Kidney (tissue), 14 donors: ENCODE results near the gene KCNAB1. TPM values are rescaled to one million over a fixed set of nuclear protein-coding genes. Genes with fewer than 3 reads are reported as not detected.

Source experiments
- DNase-seq, 5 donors: peaks; one replicate each; pipeline ENCODE4 v3.0.0-alpha.2; 2013 to 2020
- FAIRE-seq: peaks from 2 replicates; lab custom pipeline; 2012; peaks lifted over from hg19 to GRCh38; lab: Jason Lieb, UNC
- H3K27ac ChIP-seq, 2 donors: one replicate each; pipeline ENCODE4 v1.7.0; 2013; ENCODE audit warnings: low read depth in 2 of 2, low read length in 2 of 2, inconsistent platforms in 1 of 2
- H3K27me3 ChIP-seq: one replicate; pipeline ENCODE4 v1.7.1; 2013; ENCODE audit warnings: low read length, inconsistent platforms; ENCODE audit not compliant: control insufficient read depth, insufficient read depth
- H3K36me3 ChIP-seq, 3 donors: one replicate each; pipeline versions ENCODE4 v1.7.0 to v1.7.1; 2013; ENCODE audit warnings: low read length in 3 of 3, control low read depth in 1 of 3, inconsistent platforms in 1 of 3; ENCODE audit not compliant: insufficient read depth in 3 of 3, control insufficient read depth in 2 of 3
- H3K4me1 ChIP-seq, 3 donors: one replicate each; pipeline versions ENCODE4 v1.7.0 to v1.7.1; 2013; ENCODE audit warnings: low read length in 3 of 3, inconsistent platforms in 1 of 3, low read depth in 1 of 3; ENCODE audit not compliant: control insufficient read depth in 2 of 3, insufficient read depth in 2 of 3
- H3K4me3 ChIP-seq, 3 donors: one replicate each; pipeline versions ENCODE4 v1.7.0 to v1.8.1; 2013; ENCODE audit warnings: low read length in 3 of 3, control low read depth in 1 of 3, inconsistent platforms in 1 of 3
- H3K9ac ChIP-seq, 3 donors: one replicate each; pipeline versions ENCODE4 v1.7.0 to v1.7.1; 2013; ENCODE audit warnings: low read length in 3 of 3, control low read depth in 1 of 3, inconsistent platforms in 1 of 3
- H3K9me3 ChIP-seq, 3 donors: one replicate each; pipeline versions ENCODE4 v1.7.0 to v1.7.1; 2013; ENCODE audit warnings: low read length in 3 of 3, control low read depth in 1 of 3, inconsistent platforms in 1 of 3; ENCODE audit not compliant: control insufficient read depth in 2 of 3, insufficient read depth in 1 of 3
- intact Hi-C: fragments of 100-400 bp; cut with DNase I; formaldehyde crosslinking; loops from one replicate; pipeline ENCODE4 v1.11.1; 2022
- polyA plus RNA-seq: library from polyadenylated mRNA; stranded (reverse); fragments of 350-450 nt; fragmentation: Illumina TruSeq; extraction: RNeasy Lipid Tissue Mini Kit (QIAGEN cat#74804); gene quantifications from one replicate; pipeline ENCODE4 v1.2.3, GENCODE V29; 2014; ENCODE audit warnings: low read depth, low replicate concordance; ENCODE audit not compliant: insufficient read depth
- total RNA-seq: library from RNA; stranded (reverse); fragmentation: NEBNext Ultra II Directional; extraction: Animal tissue kit (Norgen Biotek cat#: 25700); gene quantifications from one replicate; pipeline ENCODE4 v1.2.1, GENCODE V29; 2021
- TF ChIP-seq, protein P1 (sequence below): IDR thresholded peaks from 3 replicates; pipeline ENCODE4 v1.5.1; 2012; ENCODE audit warnings: mild to moderate bottlenecking, moderate library complexity, borderline replicate concordance; ENCODE audit not compliant: insufficient read depth; ENCODE audit errors: extremely low read depth
- donor health status: control.
- donor health status: control.
- donor health status: control.
- donor health status: control.
- donor health status: control.
- donor health status: DM: yes; HTN: yes; CAD: no.
- donor health status: Normal renal cell carcinoma (clear cell type).

The KCNAB1 gene
- total and polyA plus RNA-seq, 2 donors from 2014 or later: 1.7 to 6.6 TPM

DNA sequence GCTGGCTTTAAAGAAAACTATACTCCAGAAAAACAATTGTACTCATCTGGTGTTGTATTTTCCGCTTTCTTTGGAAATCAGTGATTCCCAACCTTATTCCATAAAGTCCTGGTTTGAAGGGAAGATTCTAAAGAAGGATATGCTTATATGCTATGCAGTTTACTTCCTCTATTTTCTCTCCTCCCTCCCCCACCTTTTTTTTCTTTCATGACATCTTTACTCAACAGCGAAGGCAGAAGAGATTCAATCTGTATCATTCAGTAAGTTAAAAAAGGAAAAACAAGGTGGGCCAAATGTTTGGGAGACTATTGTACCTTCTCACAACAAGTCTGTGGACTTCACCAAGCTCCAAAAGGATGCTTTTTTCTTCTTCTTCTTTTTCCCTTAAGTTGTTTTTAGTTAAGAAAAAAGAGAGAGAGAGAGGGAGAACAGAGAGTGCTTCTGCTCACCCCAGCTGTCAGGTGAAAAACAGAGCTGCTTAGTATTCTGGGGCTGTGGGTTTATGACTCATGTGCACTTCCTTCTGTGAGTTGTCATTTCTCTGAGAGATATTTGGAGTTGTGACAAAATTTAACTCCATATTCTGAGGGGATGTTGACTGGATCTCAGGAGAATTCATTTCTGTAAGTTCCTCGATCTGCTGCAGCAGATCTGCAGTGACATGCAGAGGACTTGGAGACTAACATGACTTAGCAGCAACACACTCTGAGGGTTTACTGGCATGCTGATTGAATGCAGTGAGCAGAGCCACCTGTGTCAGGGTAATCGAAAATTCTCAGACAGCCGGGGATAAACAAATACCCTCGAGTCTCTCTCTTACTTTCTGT lies 363.8 kb downstream of the KCNAB1 start:
- Histone ChIP-seq H3K4me3 (no peak overlapping the region), H3K27me3 (no peaks in the 10 kb centered on the region), H3K9ac (no peak overlapping the region), H3K27ac (no peak overlapping the region), H3K36me3 (no peaks in the 10 kb centered on the region), H3K4me1 (no peaks in the 10 kb centered on the region), H3K9me3 (no peaks in the 10 kb centered on the region)
- FAIRE-seq (no peak), DNase-seq (peak in 2 of 5 donors; percentile 3 to 14)
- TF ChIP-seq, protein P1, sequence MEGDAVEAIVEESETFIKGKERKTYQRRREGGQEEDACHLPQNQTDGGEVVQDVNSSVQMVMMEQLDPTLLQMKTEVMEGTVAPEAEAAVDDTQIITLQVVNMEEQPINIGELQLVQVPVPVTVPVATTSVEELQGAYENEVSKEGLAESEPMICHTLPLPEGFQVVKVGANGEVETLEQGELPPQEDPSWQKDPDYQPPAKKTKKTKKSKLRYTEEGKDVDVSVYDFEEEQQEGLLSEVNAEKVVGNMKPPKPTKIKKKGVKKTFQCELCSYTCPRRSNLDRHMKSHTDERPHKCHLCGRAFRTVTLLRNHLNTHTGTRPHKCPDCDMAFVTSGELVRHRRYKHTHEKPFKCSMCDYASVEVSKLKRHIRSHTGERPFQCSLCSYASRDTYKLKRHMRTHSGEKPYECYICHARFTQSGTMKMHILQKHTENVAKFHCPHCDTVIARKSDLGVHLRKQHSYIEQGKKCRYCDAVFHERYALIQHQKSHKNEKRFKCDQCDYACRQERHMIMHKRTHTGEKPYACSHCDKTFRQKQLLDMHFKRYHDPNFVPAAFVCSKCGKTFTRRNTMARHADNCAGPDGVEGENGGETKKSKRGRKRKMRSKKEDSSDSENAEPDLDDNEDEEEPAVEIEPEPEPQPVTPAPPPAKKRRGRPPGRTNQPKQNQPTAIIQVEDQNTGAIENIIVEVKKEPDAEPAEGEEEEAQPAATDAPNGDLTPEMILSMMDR: no peak
- intact Hi-C loops: no loop called here

DNA sequence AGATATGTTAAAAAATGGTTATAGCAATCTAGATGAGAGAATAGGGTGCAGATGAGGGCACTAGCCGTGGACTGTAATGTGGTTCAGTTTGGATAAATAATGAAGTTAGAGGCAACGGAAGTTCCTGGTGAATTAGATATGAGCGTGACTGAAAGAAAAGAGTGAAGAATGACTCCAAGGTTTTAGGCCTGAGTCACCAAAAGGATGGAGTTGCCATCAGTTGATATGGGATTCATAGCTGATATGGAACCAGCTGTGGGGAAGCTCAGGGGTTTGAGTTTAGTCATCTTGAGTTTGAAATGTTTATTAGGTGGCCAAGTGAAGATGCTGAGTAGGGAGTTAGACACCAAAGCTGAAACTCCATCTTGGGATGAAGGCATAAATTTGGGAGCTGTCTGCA lies 368.4 kb downstream of the KCNAB1 start:
- H3K9ac ChIP-seq: no peak overlapping the region
- no peak for FAIRE-seq
- no peaks in the 10 kb centered on the region for H3K9me3 ChIP-seq
- H3K4me1 ChIP-seq: no peaks in the 10 kb centered on the region
- H3K27ac ChIP-seq: no peak overlapping the region
- intact Hi-C loops: no loop called here
- TF ChIP-seq, protein P1: no peak
- no peaks in the 10 kb centered on the region for H3K27me3 ChIP-seq
- no peaks in the 10 kb centered on the region for H3K36me3 ChIP-seq
- H3K4me3 ChIP-seq: no peak overlapping the region
- no peak for DNase-seq

DNA sequence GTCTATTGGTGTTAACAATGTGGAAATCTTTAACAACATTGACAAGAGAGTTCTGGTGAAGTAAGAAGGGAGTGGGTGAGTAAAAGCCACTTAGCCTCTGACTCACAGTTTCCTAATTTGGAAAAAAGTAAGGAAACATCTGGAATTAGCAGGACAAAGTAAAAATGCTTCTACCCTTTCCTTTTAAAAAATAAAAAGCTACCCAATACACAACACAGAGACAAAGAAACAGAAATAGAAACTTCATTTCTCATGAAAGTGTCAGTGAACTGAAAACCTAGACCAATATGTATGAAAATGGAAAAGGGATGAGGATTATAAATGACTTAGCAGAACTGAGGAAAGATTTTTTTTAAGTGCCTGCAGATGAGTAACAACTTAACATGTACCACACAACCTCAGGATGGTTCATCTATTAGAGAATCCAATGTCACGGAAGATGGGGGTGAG lies 369.1 kb downstream of the KCNAB1 start:
- H3K9me3 ChIP-seq: no peaks in the 10 kb centered on the region

More for the DNA sequence above, 369.1 kb downstream of the KCNAB1 start:
- FAIRE-seq (no peak), DNase-seq (no peak)
- Histone ChIP-seq H3K36me3 (no peaks in the 10 kb centered on the region), H3K4me3 (no peak overlapping the region), H3K27me3 (no peaks in the 10 kb centered on the region), H3K27ac (no peak overlapping the region), H3K4me1 (no peaks in the 10 kb centered on the region), H3K9ac (no peak overlapping the region)
- intact Hi-C loops: no loop called here
- TF ChIP-seq, protein P1: no peak
